A549 treated with RU486 at 1 μM for 4 hours (cell line): ENCODE results near the gene MRPL34. TPM values are rescaled to one million over a fixed set of nuclear protein-coding genes. Genes with fewer than 3 reads are reported as not detected.

ENCODE experiments used
- total RNA-seq: library from RNA; stranded (reverse); fragments of 200-300 nt; extraction: Qiagen RNA extraction; gene quantifications from 5 replicates; pipeline ENCODE4 v1.2.3, GENCODE V29; 2022; ENCODE audit warnings: low read depth

The MRPL34 gene
- 61.3 to 102 TPM (median 91.5 TPM) in 5 replicates for total RNA-seq

DNA sequence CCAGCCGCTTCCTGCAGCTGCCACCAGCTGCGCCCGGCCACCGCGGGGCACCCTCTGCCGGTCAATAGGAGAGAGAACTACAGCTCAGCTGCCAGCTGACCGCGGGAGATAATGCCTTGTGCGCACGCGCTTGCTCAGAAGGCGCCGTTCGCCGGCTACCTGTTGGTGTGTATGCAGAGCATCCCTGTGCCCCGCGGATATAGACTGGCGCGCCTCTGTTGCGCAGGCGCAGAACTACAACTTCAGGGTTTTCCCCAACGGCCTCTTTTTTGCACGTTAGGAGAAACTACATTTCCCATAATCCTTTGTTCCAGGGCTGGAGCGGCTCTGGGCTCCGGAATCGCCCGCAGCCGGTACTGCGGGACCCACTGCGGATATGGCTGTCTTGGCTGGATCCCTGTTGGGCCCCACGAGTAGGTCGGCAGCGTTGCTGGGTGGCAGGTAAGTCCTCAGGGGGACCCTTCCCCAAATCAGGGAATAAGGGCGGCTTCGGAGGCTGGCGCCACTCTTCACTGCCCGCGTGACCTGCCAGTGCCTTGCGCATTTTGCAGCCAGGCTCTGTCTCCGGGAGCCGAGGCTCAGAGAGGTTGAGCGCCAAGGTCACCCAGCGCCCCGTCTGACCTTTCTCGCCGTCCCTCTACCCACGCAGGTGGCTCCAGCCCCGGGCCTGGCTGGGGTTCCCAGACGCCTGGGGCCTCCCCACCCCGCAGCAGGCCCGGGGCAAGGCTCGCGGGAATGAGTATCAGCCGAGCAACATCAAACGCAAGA is at the start of gene MRPL34:
MRPL34 (plus strand) TSS at position 356 of the 768 bp plus-strand sequence; CDS start at position 377, 21 bp downstream.

DNA sequence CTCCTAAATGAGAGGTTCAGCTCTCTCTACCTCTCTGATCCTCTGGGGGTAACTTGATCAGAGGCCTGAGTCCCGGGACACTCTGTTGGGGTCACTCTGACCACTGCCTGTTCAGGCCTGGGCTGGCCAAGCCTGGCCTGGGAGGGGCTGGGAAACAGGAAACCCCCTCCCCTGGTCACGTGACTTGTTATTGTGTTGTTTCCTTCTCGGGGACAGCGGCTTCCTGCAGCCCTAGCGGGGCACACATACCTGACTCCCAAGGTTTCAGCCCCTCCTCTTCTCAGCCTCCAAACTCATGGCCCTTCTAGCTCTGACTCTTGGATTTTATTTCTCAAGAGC is 41.1 kb upstream of the MRPL34 start, which contains the start of gene USHBP1:
USHBP1 (minus strand) TSS at position 105 of the 339 bp plus-strand sequence. CDS start 446 bp downstream, outside the sequence.

DNA sequence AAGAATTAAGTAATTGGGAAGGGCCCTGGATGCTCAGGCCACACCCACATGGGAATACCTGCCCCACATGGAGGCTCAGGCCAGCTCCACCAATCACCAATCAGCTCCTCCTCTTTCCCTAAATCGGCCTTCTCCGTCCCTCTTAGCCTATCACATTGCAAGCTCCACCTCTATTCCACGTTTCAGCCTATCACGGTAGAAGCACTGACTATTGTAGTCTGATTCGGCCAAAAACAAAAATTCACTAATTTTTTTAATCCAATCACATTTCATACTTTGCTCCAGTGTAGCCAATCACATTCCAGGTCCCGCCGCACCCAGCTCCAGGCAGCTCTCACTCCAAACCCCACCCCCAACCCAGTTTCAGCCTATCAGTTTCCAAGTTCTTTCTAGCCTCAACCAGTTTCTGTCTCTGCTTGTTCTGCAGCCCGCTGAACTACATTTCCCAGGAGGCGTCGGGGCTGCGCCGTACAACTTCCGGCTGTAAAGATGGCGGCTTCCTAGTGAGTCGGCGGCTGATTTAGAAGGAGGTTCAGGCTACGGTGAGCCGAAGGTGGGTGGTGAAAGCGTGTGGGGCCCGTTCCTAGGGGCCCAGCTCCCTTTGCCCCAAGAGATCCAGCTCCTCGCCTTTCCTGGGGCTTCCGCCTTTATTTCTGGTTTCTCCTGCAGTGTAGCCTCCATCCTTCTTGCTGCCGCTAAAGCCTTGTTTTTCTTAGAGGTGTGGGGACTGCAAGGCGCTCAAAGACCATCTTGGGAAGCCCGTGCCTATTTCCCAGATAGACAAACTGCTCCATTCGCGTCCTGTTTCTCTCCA is 38.5 kb upstream of the MRPL34 start, which contains the start of gene BABAM1:
BABAM1 (plus strand) TSS at position 469 of the 814 bp plus-strand sequence. CDS start 1,364 bp downstream, outside the sequence.

DNA sequence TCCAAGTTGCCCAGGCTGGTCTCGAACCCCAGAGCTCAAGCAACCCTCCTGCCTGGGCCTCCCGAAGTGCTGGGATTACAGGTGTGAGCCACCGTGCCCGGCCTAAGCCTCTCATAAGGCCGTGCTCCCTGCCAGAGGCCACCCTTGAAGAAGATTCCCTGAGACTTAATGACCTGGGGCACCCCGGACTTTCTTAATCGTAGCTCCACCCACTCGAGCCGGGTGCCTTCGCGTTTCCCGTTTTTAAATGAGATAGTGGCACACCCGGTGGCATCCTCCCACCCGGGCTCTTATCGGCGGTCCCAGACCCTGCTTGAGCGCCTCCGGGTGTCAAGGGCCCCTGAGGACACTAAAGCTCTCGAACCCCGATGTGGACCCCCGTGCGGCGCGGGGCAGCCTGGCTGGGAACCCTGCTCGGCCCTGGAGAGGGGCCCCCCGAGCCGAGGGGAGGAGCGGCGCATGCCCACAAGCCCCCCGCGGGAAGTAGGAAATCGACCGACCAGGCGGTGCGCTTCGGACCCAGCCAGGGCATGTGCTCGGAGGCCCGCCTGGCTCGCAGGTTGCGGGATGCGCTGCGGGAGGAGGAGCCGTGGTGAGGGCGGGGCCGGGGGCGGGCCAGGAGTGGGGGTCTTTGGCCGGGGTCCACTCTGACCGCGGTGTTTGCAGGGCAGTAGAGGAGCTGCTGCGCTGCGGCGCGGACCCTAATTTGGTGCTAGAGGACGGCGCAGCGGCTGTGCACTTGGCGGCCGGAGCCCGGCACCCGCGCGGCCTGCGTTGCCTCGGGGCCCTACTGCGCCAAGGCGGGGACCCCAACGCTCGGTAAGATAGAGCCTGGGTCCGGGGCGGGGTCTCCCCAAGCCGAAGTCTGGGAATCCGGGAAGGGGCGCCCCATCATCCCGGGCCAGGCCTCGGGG is 24.0 kb upstream of the MRPL34 start, which contains the start of gene ANKLE1:
ANKLE1 (plus strand) TSS at position 511 of the 914 bp plus-strand sequence; CDS start at position 531, 20 bp downstream.

DNA sequence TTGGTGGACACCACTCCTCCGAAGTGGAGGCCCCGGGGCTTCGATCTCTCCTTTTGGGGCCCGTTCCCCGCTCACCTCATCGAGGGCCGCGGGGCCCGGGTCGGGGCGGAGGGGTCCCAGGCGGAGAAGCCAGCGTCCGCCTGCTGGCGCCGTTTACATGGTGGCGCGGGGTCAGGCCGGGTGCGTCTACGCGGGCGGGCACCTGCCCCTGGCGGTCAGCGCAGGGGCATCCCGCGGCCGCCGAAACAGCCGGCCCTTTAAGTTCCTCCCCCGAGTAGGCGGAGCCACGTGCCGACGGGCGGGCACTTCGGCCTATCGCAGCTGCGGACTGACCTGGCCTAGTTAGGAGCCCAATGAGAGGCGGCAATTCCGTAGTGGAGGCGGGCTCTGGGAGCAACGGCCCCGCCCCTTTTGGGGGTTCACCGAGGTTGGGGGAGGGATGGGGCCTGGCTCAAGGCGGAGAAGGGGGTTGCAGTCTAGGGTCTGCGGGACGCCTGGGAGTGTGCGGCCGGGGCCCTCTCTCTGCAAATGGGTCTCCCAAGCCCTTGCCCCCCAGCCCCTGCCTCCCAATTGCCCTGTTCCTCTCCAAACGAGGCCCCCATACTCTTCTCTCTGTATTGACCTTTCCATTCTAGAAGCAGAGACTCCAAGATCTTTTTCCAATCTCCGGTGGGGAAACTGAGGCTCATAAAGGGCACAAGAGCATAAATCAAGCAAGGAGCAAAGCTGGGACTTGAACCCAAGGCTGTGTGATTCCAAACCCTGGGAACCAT is 2.3 kb upstream of the MRPL34 start, which contains the start of gene ABHD8:
ABHD8 (minus strand) TSS at position 259 of the 773 bp plus-strand sequence. CDS start 1,809 bp downstream, outside the sequence.

DNA sequence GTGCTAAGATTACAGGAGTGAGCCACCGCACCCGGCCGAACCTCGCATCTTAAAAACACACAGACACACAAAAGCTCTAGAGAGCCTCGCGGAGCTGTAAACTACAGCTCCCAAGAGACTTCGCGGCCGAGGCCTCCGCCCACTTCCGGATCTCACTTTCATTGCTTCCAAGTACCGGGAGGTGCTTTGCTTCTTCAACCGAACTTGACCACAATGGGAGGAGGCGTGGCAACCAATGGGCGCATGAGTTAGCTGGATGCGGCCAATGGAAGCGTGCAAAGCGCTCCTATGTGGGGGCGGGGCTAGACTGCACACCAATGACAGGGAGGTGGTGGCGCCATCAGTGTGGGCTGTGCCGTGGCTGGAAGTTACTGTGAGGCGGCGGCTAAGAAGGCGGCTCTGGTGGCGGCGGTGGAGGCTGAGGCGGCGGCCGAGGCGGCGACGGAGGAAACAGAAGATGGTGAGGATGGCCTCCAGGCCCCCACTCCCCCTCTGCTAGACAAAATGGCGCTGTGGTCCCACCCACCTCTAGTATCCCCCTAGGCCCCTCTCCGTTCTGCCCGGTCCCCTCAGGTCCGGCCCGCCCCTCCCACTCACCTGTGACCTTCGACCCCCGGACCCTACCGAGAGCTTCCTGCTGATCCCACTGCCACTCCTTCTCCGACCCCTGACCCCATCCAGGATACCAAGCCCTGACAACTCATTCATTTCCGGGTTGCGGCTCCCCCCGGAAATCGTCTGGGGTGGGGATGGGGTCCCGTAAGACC is 3.7 kb downstream of the MRPL34 start, which contains the start of gene DDA1:
DDA1 (plus strand) TSS at position 366 of the 767 bp plus-strand sequence; CDS start at position 458, 92 bp downstream.

DNA sequence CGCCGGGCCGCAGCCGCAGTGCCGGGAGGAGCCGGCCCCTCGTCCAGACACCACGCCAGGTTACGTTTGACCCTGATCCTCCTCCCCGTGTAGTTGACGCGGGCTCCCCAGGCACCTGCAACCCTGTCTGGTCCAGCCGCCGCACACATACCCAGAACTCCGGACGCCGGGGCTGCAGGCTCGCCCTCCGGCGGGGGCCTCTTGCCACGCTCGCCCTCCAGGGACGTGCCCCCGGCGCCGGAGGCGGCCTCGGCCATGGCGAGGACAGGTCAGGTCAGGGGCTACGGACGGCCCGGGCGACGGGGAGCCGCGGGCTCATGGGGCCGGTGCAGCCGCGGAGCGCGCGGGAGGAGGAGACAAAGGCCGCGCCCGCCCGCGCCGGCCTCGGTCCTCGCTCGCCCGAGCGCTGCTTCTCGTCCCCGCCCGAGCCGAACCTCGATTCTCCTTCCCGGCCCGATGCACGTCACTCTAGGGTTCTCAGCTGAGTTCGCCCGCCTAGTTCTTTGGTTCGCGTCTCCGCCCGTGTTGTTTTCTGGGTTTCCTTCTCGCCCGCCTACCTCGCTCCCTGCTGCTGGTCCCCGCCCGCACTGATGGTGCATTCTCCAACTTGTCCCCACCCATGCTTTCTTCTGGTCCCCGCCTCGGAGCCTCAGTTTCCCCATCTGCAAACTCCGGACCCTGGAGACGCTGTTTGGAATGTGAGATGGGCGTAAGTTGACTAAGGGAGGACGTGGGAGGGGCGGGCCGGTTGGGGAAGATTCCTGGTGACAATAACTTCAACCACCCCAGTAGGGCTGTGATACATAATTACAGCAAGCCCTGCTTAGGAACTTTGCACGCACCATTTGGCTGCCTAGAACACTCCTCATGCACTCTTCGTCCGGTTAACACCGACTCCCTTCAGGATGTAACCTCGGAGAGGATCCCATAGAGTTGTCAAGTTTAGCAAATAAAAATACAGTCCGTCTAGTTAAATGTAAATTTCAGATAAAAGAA is 29.0 kb downstream of the MRPL34 start, which contains the start of gene ANO8:
ANO8 (minus strand) TSS at position 442 of the 996 bp plus-strand sequence; CDS start at position 257, 185 bp downstream.

DNA sequence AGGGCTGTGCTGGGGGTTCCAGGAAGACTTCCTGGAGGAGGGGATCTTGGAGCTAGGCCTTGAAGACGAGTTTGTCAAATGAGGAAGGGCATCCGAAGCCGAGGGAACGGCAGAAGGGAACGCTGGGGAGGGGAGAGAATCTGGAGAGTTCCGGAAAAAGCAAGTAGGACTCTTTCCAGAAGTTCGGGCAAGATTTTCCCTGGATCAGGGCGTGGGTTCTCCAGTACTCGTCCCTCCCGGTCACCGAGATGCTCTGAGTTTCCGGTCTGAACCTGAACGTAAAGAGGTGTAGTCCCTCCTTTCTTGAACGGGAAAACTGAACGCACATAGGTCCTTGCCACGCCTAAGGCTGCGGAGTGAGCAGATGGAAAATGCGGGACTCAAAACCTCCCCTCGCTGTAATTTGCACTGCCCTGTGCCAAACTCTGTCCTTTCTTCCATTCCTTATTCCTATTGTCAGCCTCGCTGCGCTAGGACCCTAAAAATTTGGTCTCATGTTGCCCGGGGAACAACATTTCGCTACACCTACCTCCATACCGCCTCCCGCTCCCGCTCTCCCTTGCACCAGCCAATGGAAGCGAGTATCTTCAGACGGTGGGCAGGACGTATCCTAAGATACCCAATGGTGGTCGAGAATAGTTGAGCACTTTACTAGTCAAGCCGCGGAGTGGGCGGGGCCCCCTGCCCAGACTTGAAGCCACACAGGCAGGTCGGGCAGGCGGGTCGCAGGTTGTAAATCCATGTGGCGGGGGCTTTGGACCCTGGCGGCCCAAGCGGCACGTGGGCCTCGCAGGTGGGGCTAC is 31.4 kb downstream of the MRPL34 start, which contains the start of gene GTPBP3:
GTPBP3 (plus strand) TSS at position 682 of the 803 bp plus-strand sequence; CDS start at position 741, 59 bp downstream.

Other genes with a start within 250 kb of the MRPL34 start
- gene HAUS8, start 230.4 kb upstream of the MRPL34 start, total RNA-seq, result 11.4 to 18.1 TPM (median 14.6 TPM) in 5 replicates
- 26.8 to 35.7 TPM (median 30.4 TPM) in 5 replicates for gene MYO9B, start 230.1 kb upstream of the MRPL34 start, total RNA-seq
- gene USE1, start 90.5 kb upstream of the MRPL34 start, total RNA-seq, result 12.8 to 17.5 TPM (median 14.7 TPM) in 5 replicates
- gene OCEL1, start 79.6 kb upstream of the MRPL34 start, total RNA-seq, result 9.5 to 16.1 TPM (median 11.8 TPM) in 5 replicates
- 30.9 to 70.2 TPM (median 67.8 TPM) in 5 replicates for gene NR2F6, start 60.0 kb upstream of the MRPL34 start, total RNA-seq
- gene USHBP1, start 41.1 kb upstream of the MRPL34 start, total RNA-seq, result not detected in 5 replicates
- 59.3 to 66.2 TPM (median 64.7 TPM) in 5 replicates for gene BABAM1, start 38.4 kb upstream of the MRPL34 start, total RNA-seq
- gene ANKLE1, start 24.0 kb upstream of the MRPL34 start, total RNA-seq, result 0.17 to 0.63 TPM (median 0.46 TPM) in 5 replicates
- 2.6 to 4.5 TPM (median 4.2 TPM) in 5 replicates for gene ABHD8, start 2.4 kb upstream of the MRPL34 start, total RNA-seq
- gene DDA1, start 3.7 kb downstream of the MRPL34 start, total RNA-seq, result 61.9 to 81.0 TPM (median 68.9 TPM) in 5 replicates
- 2.3 to 4.3 TPM (median 3.3 TPM) in 5 replicates for gene ANO8, start 29.0 kb downstream of the MRPL34 start, total RNA-seq
- 15.9 to 23.4 TPM (median 19.3 TPM) in 5 replicates for gene GTPBP3, start 31.7 kb downstream of the MRPL34 start, total RNA-seq
- gene PLVAP, start 71.5 kb downstream of the MRPL34 start, total RNA-seq, result not detected in 5 replicates
- not detected in 5 replicates for gene CCDC194, start 88.3 kb downstream of the MRPL34 start, total RNA-seq
- 0.13 to 0.15 TPM in 2 of 5 replicates, not detected in the others for gene BST2, start 99.8 kb downstream of the MRPL34 start, total RNA-seq
- gene MVB12A, start 114.2 kb downstream of the MRPL34 start, total RNA-seq, result 26.9 to 42.8 TPM (median 38.0 TPM) in 5 replicates
- 0.47 to 0.94 TPM (median 0.85 TPM) in 5 replicates for gene TMEM221, start 142.8 kb downstream of the MRPL34 start, total RNA-seq
- gene NXNL1, start 155.1 kb downstream of the MRPL34 start, total RNA-seq, result not detected in 5 replicates
- 2.1 to 3.5 TPM (median 2.7 TPM) in 5 replicates for gene SLC27A1, start 164.7 kb downstream of the MRPL34 start, total RNA-seq
- 47.5 to 79.9 TPM (median 67.0 TPM) in 5 replicates for gene PGLS, start 205.8 kb downstream of the MRPL34 start, total RNA-seq
- 57.5 to 79.4 TPM (median 71.9 TPM) in 5 replicates for gene COLGALT1, start 249.8 kb downstream of the MRPL34 start, total RNA-seq